ENCODE measurements around the gene CPNE2.

GRCh38 chr16:57087003-57087402 is 5.4 kb upstream of the CPNE2 start:
- TF ChIP-seq, protein P1, sequence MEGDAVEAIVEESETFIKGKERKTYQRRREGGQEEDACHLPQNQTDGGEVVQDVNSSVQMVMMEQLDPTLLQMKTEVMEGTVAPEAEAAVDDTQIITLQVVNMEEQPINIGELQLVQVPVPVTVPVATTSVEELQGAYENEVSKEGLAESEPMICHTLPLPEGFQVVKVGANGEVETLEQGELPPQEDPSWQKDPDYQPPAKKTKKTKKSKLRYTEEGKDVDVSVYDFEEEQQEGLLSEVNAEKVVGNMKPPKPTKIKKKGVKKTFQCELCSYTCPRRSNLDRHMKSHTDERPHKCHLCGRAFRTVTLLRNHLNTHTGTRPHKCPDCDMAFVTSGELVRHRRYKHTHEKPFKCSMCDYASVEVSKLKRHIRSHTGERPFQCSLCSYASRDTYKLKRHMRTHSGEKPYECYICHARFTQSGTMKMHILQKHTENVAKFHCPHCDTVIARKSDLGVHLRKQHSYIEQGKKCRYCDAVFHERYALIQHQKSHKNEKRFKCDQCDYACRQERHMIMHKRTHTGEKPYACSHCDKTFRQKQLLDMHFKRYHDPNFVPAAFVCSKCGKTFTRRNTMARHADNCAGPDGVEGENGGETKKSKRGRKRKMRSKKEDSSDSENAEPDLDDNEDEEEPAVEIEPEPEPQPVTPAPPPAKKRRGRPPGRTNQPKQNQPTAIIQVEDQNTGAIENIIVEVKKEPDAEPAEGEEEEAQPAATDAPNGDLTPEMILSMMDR (IDR thresholded peaks at IDR 0.05) = no peak
- TF ChIP-seq, protein P2, sequence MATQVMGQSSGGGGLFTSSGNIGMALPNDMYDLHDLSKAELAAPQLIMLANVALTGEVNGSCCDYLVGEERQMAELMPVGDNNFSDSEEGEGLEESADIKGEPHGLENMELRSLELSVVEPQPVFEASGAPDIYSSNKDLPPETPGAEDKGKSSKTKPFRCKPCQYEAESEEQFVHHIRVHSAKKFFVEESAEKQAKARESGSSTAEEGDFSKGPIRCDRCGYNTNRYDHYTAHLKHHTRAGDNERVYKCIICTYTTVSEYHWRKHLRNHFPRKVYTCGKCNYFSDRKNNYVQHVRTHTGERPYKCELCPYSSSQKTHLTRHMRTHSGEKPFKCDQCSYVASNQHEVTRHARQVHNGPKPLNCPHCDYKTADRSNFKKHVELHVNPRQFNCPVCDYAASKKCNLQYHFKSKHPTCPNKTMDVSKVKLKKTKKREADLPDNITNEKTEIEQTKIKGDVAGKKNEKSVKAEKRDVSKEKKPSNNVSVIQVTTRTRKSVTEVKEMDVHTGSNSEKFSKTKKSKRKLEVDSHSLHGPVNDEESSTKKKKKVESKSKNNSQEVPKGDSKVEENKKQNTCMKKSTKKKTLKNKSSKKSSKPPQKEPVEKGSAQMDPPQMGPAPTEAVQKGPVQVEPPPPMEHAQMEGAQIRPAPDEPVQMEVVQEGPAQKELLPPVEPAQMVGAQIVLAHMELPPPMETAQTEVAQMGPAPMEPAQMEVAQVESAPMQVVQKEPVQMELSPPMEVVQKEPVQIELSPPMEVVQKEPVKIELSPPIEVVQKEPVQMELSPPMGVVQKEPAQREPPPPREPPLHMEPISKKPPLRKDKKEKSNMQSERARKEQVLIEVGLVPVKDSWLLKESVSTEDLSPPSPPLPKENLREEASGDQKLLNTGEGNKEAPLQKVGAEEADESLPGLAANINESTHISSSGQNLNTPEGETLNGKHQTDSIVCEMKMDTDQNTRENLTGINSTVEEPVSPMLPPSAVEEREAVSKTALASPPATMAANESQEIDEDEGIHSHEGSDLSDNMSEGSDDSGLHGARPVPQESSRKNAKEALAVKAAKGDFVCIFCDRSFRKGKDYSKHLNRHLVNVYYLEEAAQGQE (IDR thresholded peaks at IDR 0.05; ENCODE audit: insufficient read depth in 1 of 2, low read depth in 2 of 2, low read length in 1 of 2) = no peak
- TF ChIP-seq POLR2AphosphoS5 (IDR thresholded peaks at IDR 0.05; ENCODE audit: low read depth, low read length) (no peak), TCF7L2 (IDR thresholded peaks at IDR 0.05; ENCODE audit: low read depth, low read length) (no peak), SIN3A (IDR thresholded peaks at IDR 0.05; ENCODE audit: borderline replicate concordance, insufficient read depth, low read depth, low read length) (no peak)
